ENCODE data around the gene ZNF101. TPM values are rescaled to one million over a fixed set of nuclear protein-coding genes. Genes with fewer than 3 reads are reported as not detected.

The ZNF101 gene
- total RNA-seq, 4 donors from 2014 or later: 6.9 to 13.4 (median 11.3) TPM

- whole genome bisulfite sequencing, 2 donors: 93 to 96% methylated on average over 11 to 17 of the region's 17 CpGs
- no peaks in the 10 kb centered on the region for H3K27me3 ChIP-seq
- intact Hi-C loops (cut with DNase I): no loop called here
- TF ChIP-seq CTCF (IDR thresholded peaks at IDR 0.05): no peak
- TF ChIP-seq POLR2A (IDR thresholded peaks at IDR 0.05): no peak
- peaks cover 8 to 14% of the 10 kb centered on the region in 2 donors for H3K4me1 ChIP-seq
- H3K36me3 ChIP-seq: peaks cover 32 to 40% of the 10 kb centered on the region in 2 donors
- H3K9me3 ChIP-seq: no peaks in the 10 kb centered on the region
- H3K4me3 ChIP-seq (replicated peaks in 1 of 3): no peak overlapping the region
- H3K27ac ChIP-seq: no peak overlapping the region
- DNase-seq: no peak
These were observed 23.3 kb upstream of the ZNF101 start for GRCh38 chr19:19645233-19645870.

DNA sequence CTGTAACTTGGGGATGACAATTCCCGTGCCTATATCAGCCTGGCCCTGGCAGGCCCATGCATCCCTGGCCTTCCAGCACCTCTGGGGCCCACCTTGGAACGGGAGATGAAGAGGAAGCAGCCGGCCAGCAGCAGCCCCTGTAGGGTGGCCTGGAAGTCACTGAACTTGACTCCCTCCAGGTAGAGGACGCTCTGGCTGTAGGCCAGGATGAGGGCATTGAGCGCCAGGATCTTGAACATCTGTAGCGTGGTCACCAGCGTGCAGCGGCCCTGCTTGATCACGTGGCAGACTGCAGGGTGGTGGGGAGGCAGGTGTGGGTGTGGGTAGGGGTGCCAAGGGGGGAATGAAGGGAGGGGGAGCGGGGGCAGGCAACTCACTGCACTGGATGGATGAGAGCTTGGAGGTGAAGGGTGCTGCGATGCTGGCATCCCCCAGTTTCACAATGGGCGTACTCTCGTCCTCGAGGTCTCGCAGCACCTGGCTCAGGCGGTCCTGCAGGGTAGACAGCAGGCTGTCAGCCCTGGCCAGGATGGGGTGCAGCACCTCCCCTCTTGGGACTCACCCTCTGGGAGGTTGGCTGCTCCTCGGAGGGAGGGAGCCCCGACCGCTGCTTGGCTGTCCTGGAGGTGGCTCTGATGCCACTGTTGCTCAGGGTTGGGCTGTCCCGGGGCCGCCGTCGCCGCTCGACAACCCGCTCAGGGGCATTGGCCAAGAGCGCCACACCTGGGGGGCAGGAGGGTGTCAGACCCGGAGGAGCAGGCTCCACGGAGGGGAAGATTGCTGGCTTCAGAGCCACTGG, 21.4 kb upstream of the ZNF101 start:
- Histone ChIP-seq H3K36me3 (peaks cover 51 to 56% of the 10 kb centered on the region in 2 donors), H3K4me3 (replicated peaks in 1 of 3) (no peak overlapping the region), H3K27ac (no peak overlapping the region), H3K9me3 (no peaks in the 10 kb centered on the region), H3K4me1 (peaks cover 8 to 14% of the 10 kb centered on the region in 2 donors), H3K27me3 (no peaks in the 10 kb centered on the region)
- intact Hi-C loops (cut with DNase I): no loop called here
- no peak for DNase-seq
- WGBS, 2 donors: 96% methylated on average over 14 to 24 of the region's 29 CpGs
- TF ChIP-seq POLR2A (IDR thresholded peaks at IDR 0.05) (no peak), CTCF (IDR thresholded peaks at IDR 0.05) (no peak)

DNA sequence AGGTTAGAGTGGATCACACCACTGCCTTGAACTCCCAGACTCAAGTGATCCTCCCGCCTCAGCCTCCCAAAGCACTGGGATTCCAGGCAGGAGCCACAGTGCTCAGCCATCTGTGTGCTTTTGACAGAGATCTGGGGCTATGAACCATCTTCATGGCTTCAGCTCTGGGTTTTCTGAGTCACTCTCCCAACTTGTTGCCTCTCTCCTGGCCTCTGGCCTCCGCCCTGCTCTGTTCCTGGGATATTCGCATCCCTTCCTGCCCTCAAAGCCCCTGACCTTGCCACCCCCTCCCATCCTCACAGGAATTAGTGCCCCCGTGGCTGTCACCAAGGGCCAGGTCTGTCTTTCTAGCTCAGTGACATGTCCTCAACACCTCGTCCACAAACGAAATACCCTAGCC, 19.5 kb upstream of the ZNF101 start:
- intact Hi-C loops (cut with DNase I): no loop called here
- TF ChIP-seq POLR2A (IDR thresholded peaks at IDR 0.05) (no peak), CTCF (IDR thresholded peaks at IDR 0.05) (no peak)
- H3K27ac ChIP-seq: no peak overlapping the region
- H3K27me3 ChIP-seq: no peaks in the 10 kb centered on the region
- DNase-seq: no peak
- no peaks in the 10 kb centered on the region for H3K4me1 ChIP-seq
- H3K4me3 ChIP-seq (replicated peaks in 1 of 3): no peak overlapping the region
- H3K9me3 ChIP-seq: no peaks in the 10 kb centered on the region
- WGBS, 2 donors: 90 to 97% methylated on average over 6 of the region's 6 CpGs
- peaks cover 70 to 75% of the 10 kb centered on the region in 2 donors for H3K36me3 ChIP-seq

DNA sequence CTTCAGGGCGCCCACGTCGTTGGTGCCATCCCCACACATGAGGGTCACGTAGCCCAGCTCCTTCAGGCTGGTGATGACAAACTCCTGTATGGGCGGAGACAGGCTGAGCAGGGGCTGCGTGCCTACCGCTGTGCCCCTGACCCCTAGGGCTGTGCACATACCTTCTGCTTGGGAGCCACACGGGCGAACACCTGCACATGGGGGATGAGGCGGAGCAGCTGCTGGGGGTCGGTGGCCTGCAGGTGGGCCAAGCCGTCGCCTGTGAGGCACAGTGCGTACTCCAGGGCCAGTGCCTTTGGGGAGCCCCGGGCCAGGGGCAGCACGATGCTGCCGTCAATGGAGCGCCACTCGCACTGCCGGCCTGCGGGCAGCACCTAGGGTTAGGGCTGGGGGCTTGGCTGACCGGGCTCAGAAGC, 19.1 kb upstream of the ZNF101 start:
- Histone ChIP-seq H3K27ac (no peak overlapping the region), H3K4me3 (replicated peaks in 1 of 3) (no peak overlapping the region), H3K27me3 (no peaks in the 10 kb centered on the region), H3K9me3 (no peaks in the 10 kb centered on the region), H3K4me1 (no peaks in the 10 kb centered on the region), H3K36me3 (peaks cover 75 to 80% of the 10 kb centered on the region in 2 donors)
- TF ChIP-seq POLR2A (IDR thresholded peaks at IDR 0.05): no peak
- TF ChIP-seq CTCF (IDR thresholded peaks at IDR 0.05): no peak
- 93 to 98% methylated on average over 4 to 18 of the region's 22 CpGs for WGBS, 2 donors
- no peak for DNase-seq
- intact Hi-C loops (cut with DNase I): no loop called here

GRCh38 chr19:19650331-19650730, 18.3 kb upstream of the ZNF101 start:
- Histone ChIP-seq H3K27ac (no peak overlapping the region), H3K27me3 (no peaks in the 10 kb centered on the region), H3K4me1 (no peaks in the 10 kb centered on the region), H3K9me3 (no peaks in the 10 kb centered on the region), H3K4me3 (replicated peaks in 1 of 3) (no peak overlapping the region), H3K36me3 (peaks cover 75 to 84% of the 10 kb centered on the region in 2 donors)
- intact Hi-C loops (cut with DNase I): no loop called here
- no peak for DNase-seq
- 89 to 93% methylated on average over 5 to 8 of the region's 9 CpGs for WGBS, 2 donors
- TF ChIP-seq POLR2A (IDR thresholded peaks at IDR 0.05): no peak
- TF ChIP-seq CTCF (IDR thresholded peaks at IDR 0.05): no peak
